ENCODE measurements around the gene IL1RN.

DNA sequence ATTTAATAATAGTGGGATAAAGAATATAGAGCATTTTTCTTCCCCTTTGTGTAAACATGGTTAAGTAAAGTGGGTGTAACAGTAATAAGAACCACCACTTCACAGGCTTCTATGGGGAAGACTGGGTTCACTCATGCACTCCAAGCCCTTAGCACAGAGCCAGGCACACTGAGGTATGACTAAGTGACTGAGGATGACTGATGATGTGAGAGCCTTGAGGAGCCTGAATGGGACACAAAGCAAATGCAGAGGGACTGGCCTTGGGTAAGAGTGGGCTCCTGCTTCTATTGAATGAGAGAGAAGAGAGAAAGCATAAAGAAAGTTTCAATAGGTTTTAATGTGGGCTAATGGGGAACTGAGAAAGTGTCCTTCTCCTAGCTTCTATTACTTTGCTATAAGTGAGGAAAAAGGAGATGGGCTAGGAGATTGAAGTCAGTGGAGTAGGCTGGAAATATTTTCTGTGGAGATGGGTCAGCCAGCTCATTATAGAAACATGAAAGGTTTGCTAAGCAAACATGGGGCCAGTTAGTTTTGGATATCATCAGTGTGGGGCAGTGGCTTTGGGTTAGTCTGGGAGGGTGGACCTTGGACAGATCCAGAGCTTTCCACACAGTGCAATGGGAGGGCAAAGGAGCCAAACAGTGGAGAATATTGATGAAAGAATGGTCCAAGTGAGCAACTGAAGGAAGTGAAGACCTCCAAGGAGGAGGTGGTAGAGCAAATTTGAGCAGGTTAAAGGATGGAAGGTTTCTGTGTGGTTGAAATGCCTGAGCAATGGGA lies 39.0 kb upstream of the IL1RN start:
- TF ChIP-seq, protein P1, sequence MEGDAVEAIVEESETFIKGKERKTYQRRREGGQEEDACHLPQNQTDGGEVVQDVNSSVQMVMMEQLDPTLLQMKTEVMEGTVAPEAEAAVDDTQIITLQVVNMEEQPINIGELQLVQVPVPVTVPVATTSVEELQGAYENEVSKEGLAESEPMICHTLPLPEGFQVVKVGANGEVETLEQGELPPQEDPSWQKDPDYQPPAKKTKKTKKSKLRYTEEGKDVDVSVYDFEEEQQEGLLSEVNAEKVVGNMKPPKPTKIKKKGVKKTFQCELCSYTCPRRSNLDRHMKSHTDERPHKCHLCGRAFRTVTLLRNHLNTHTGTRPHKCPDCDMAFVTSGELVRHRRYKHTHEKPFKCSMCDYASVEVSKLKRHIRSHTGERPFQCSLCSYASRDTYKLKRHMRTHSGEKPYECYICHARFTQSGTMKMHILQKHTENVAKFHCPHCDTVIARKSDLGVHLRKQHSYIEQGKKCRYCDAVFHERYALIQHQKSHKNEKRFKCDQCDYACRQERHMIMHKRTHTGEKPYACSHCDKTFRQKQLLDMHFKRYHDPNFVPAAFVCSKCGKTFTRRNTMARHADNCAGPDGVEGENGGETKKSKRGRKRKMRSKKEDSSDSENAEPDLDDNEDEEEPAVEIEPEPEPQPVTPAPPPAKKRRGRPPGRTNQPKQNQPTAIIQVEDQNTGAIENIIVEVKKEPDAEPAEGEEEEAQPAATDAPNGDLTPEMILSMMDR (IDR thresholded peaks at IDR 0.05), result no peak
- TF ChIP-seq EP300 (IDR thresholded peaks at IDR 0.05), result no peak
- TF ChIP-seq POLR2AphosphoS5 (IDR thresholded peaks at IDR 0.05), result no peak
- TF ChIP-seq POLR2A (IDR thresholded peaks at IDR 0.05), result no peak
